GM23248 (cell line): ENCODE measurements around the gene ATG13. TPM values are rescaled to one million over a fixed set of nuclear protein-coding genes. Genes with fewer than 3 reads are reported as not detected.

Experiments used
- DNase-seq: peaks from one replicate; pipeline ENCODE4 v3.0.0-alpha.2; 2015
- H2AFZ ChIP-seq: fragments of 200-600 bp; sonication (generic); 2 replicates; pipeline ENCODE4 v1.6.1; 2016; ENCODE audit warnings: antibody characterized with exemption
- H3F3A ChIP-seq: fragments of 200-600 bp; sonication (generic); 2 replicates; pipeline ENCODE4 v1.6.1; 2016; ENCODE audit warnings: mild to moderate bottlenecking, antibody characterized with exemption, mixed run types; ENCODE audit not compliant: insufficient read depth
- H3K27ac ChIP-seq: fragments of 200-600 bp; sonication (generic); 2 replicates; pipeline ENCODE4 v1.5.1; 2016; ENCODE audit warnings: mild to moderate bottlenecking
- H3K27me3 ChIP-seq: fragments of 200-600 bp; sonication (generic); replicated peaks from 2 replicates; pipeline ENCODE4 v1.6.1; 2016; ENCODE audit warnings: mild to moderate bottlenecking; ENCODE audit not compliant: insufficient read depth
- H3K36me3 ChIP-seq: fragments of 200-600 bp; sonication (generic); 2 replicates; pipeline ENCODE4 v1.6.1; 2016; ENCODE audit warnings: low read depth, mild to moderate bottlenecking
- H3K4me1 ChIP-seq: fragments of 200-600 bp; sonication (generic); 2 replicates; pipeline ENCODE4 v1.6.1; 2016; ENCODE audit warnings: mild to moderate bottlenecking; ENCODE audit not compliant: insufficient read depth
- H3K4me2 ChIP-seq: fragments of 200-600 bp; sonication (generic); one replicate; pipeline ENCODE4 v1.6.1; 2016; ENCODE audit warnings: mild to moderate bottlenecking; ENCODE audit not compliant: unreplicated experiment
- H3K4me3 ChIP-seq: fragments of 200-600 bp; sonication (generic); 2 replicates; pipeline ENCODE4 v1.5.1; 2016; ENCODE audit warnings: mild to moderate bottlenecking
- H3K79me2 ChIP-seq: fragments of 200-600 bp; sonication (generic); 2 replicates; pipeline ENCODE4 v1.6.1; 2016; ENCODE audit warnings: mild to moderate bottlenecking; ENCODE audit not compliant: insufficient read depth
- H3K9ac ChIP-seq: fragments of 200-600 bp; sonication (generic); 2 replicates; pipeline ENCODE4 v1.6.1; 2016; ENCODE audit warnings: mild to moderate bottlenecking
- H3K9me2 ChIP-seq: fragments of 200-600 bp; sonication (generic); 2 replicates; pipeline ENCODE4 v1.6.1; 2016; ENCODE audit warnings: mixed run types, mild to moderate bottlenecking, moderate library complexity; ENCODE audit not compliant: insufficient read depth
- H3K9me3 ChIP-seq: fragments of 200-600 bp; sonication (generic); one replicate; pipeline ENCODE4 v1.6.1; 2017; ENCODE audit warnings: low read depth
- H4K20me1 ChIP-seq: fragments of 200-600 bp; sonication (generic); 2 replicates; pipeline ENCODE4 v1.6.0; 2016; ENCODE audit not compliant: insufficient read depth
- EZH2 ChIP-seq: fragments of 200-600 bp; sonication (generic); IDR thresholded peaks from 2 replicates; pipeline ENCODE4 v1.6.1; 2018; ENCODE audit warnings: antibody characterized with exemption, mild to moderate bottlenecking; ENCODE audit not compliant: insufficient read depth, poor library complexity, severe bottlenecking
- EZH2phosphoT487 ChIP-seq: fragments of 200-600 bp; sonication (generic); IDR thresholded peaks from 2 replicates; pipeline ENCODE4 v1.6.1; 2018; ENCODE audit warnings: antibody characterized with exemption, moderate library complexity, mild to moderate bottlenecking, low read depth; ENCODE audit not compliant: insufficient read depth
- WGBS, 2 experiments: methylation state at CpG; one replicate each; pipeline ENCODE4 v1.1.6; 2015 to 2017; ENCODE audit warnings: low lambda C conversion rate in 2 of 2, low coverage in 1 of 2; ENCODE audit errors: missing lambda C conversion rate in 2 of 2; 5-methylcytosine and 5-hydroxymethylcytosine counted together
- in situ Hi-C: fragments of 300-500 bp; cut with MboI; formaldehyde crosslinking; loops from 2 replicates; pipeline ENCODE4 v1.15.0; 2020
- polyA plus RNA-seq: library from polyadenylated mRNA; unstranded; fragments of >200 nt; fragmentation: Nextera tagmentation; extraction: Ambion mirVana; gene quantifications from 2 replicates; pipeline ENCODE4 v1.2.1, GENCODE V29; 2016
- total RNA-seq: library from RNA; depleted of rRNA; stranded (reverse); fragments of >200 nt; shearing (Covaris generic); gene quantifications from 2 replicates; pipeline ENCODE4 v1.2.3, GENCODE V29; 2014

ATG13 gene
- total and polyA plus RNA-seq, 2 experiments from 2014 or later, result 55.1 to 118 TPM

- Histone ChIP-seq H3K27me3 (no peaks in the 10 kb centered on the region), H2AFZ (no peak overlapping the region), H3K4me3 (no peak overlapping the region), H3K9me3 (no peaks in the 10 kb centered on the region), H3K4me1 (peaks cover 13% of the 10 kb centered on the region), H3K9me2 (no peaks in the 10 kb centered on the region), H3F3A (peaks cover 27% of the 10 kb centered on the region), H3K9ac (no peak overlapping the region), H4K20me1 (no peaks in the 10 kb centered on the region), H3K4me2 (no peak overlapping the region), H3K79me2 (peaks cover 7% of the 10 kb centered on the region; the same call in 1 of the 2 replicates), H3K36me3 (peaks cover 16% of the 10 kb centered on the region; the same call in 1 of the 2 replicates), H3K27ac (no peak overlapping the region)
- TF ChIP-seq EZH2, result no peak
- TF ChIP-seq EZH2phosphoT487, result no peak
- WGBS, 2 experiments, result 80 to 89% methylated on average over 26 of the region's 26 CpGs
- DNase-seq, result no peak
- in situ Hi-C loops, result no loop called here
Measured at GRCh38 chr11:46679241-46680163, 62.1 kb downstream of the ATG13 start.

DNA sequence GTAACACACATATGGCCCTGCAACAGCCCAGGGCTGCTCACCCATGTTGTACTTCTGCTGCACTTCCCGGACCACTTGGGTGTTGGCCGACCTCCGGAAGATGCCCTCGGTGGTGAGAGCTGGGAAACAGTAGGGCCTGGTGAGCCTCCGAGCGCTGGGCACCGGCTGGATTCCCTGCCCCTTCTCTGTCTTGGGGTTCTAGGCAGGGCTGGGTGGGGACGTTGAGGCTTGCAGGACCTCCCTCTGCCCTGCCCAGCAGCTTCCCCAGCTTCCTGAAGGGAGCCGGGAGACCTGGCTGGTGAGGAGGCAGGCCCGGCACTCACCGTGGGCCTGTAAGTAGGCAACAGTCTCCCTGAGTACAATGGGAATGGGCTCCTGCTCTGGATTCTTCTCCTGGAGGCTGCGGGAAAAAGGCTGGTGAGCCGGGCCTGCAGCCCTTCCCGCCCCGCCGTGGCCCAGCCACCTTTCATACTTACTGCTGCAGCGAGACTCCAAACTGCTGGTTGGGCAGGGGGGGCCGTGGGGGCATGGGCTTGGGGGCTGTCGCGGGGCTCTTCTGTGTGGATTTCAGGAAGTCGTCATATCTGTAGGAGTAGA is 62.9 kb downstream of the ATG13 start:
- no peak overlapping the region for H3K4me3 ChIP-seq
- H2AFZ ChIP-seq, result no peak overlapping the region
- no peaks in the 10 kb centered on the region for H3K27me3 ChIP-seq
- H3K79me2 ChIP-seq, result peaks cover 13% of the 10 kb centered on the region; the same call in 1 of the 2 replicates
- no peak overlapping the region for H3K4me2 ChIP-seq
- no peaks in the 10 kb centered on the region for H4K20me1 ChIP-seq
- in situ Hi-C loops, result no loop called here
- H3K9me3 ChIP-seq, result no peaks in the 10 kb centered on the region
- 87 to 88% methylated on average over 21 of the region's 21 CpGs for WGBS, 2 experiments
- H3K4me1 ChIP-seq, result peaks cover 8% of the 10 kb centered on the region
- no peak for DNase-seq
- H3K36me3 ChIP-seq, result peaks cover 16% of the 10 kb centered on the region; the same call in 1 of the 2 replicates
- no peak overlapping the region for H3K9ac ChIP-seq
- TF ChIP-seq EZH2phosphoT487 (no peak), EZH2 (no peak)
- H3K27ac ChIP-seq, result no peak overlapping the region
- H3F3A ChIP-seq, result peaks cover 21% of the 10 kb centered on the region
- H3K9me2 ChIP-seq, result no peaks in the 10 kb centered on the region

GRCh38 chr11:46680815-46681214 is 63.5 kb downstream of the ATG13 start:
- H3K9me2 ChIP-seq, result no peaks in the 10 kb centered on the region
- peaks cover 2% of the 10 kb centered on the region for H3K4me1 ChIP-seq
- no peak overlapping the region for H3K4me2 ChIP-seq
- 94 to 96% methylated on average over 20 to 22 of the region's 22 CpGs for WGBS, 2 experiments
- no peak overlapping the region for H2AFZ ChIP-seq
- DNase-seq, result no peak
- H4K20me1 ChIP-seq, result no peaks in the 10 kb centered on the region
- H3K27ac ChIP-seq, result no peak overlapping the region
- TF ChIP-seq EZH2phosphoT487 (no peak), EZH2 (no peak)
- H3K36me3 ChIP-seq, result peaks cover 16% of the 10 kb centered on the region; the same call in 1 of the 2 replicates
- H3K4me3 ChIP-seq, result no peak overlapping the region
- no peak overlapping the region for H3K9ac ChIP-seq
- H3K79me2 ChIP-seq, result peaks cover 17% of the 10 kb centered on the region; the same call in 1 of the 2 replicates
- H3K27me3 ChIP-seq, result no peaks in the 10 kb centered on the region
- no peaks in the 10 kb centered on the region for H3K9me3 ChIP-seq
- H3F3A ChIP-seq, result peaks cover 18% of the 10 kb centered on the region
- in situ Hi-C loops, result no loop called here

DNA sequence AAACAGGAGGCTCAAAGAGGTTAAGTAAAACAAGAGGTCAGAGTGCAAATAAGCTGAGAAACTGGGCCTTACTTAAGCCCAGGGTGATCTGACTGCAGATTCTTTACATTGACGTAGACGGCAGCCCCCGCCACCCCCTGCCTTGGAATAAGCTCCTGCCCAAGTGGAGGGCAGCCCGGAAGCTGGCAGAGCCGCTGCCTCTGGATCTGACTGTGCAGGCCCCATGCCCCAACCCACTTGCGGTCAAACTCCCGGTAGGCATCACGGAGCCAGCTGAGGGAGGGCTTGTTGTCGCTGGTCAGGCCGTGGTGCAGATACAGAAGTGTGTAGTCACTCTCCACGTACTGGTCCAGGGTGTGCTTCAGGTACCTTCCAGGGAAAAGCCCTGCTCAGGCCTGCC is 64.5 kb downstream of the ATG13 start:
- 92% methylated on average over 11 of the region's 11 CpGs for WGBS, 2 experiments
- DNase-seq, result no peak
- in situ Hi-C loops, result no loop called here
- Histone ChIP-seq H4K20me1 (no peaks in the 10 kb centered on the region), H3K9me2 (no peaks in the 10 kb centered on the region), H3F3A (0 out of 2 replicates have a peak, but pooled peaks cover 10% of the 10 kb centered on the region), H3K27ac (no peak overlapping the region), H3K9me3 (no peaks in the 10 kb centered on the region), H2AFZ (no peak overlapping the region), H3K27me3 (no peaks in the 10 kb centered on the region), H3K4me2 (no peak overlapping the region), H3K4me1 (no peaks in the 10 kb centered on the region), H3K9ac (no peak overlapping the region), H3K79me2 (peaks cover 26% of the 10 kb centered on the region), H3K4me3 (no peak overlapping the region), H3K36me3 (peaks cover 24% of the 10 kb centered on the region)
- no peak for TF ChIP-seq EZH2phosphoT487
- no peak for TF ChIP-seq EZH2
